Measurements from ENCODE around the gene POLDIP3.

DNA sequence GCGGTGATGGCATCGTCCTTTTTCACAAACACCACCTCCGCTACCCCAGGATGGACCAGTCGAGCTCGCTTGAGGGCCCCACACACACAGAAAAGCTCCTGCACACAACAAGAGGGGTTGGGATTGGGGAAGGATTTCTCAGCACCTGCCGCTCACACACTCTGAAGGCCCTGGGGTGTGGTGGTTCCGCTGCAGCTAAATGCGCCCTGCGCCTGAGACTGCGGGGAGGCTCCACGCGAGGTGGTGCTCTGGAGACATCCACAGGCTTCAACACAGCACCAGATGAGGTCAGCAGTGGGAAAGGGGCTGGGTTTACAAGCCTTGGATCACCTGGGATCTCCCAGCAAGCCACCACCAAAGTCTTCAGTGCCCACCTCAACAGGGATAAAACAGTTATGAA lies 22.7 kb downstream of the POLDIP3 start:
- TF ChIP-seq, protein P1, sequence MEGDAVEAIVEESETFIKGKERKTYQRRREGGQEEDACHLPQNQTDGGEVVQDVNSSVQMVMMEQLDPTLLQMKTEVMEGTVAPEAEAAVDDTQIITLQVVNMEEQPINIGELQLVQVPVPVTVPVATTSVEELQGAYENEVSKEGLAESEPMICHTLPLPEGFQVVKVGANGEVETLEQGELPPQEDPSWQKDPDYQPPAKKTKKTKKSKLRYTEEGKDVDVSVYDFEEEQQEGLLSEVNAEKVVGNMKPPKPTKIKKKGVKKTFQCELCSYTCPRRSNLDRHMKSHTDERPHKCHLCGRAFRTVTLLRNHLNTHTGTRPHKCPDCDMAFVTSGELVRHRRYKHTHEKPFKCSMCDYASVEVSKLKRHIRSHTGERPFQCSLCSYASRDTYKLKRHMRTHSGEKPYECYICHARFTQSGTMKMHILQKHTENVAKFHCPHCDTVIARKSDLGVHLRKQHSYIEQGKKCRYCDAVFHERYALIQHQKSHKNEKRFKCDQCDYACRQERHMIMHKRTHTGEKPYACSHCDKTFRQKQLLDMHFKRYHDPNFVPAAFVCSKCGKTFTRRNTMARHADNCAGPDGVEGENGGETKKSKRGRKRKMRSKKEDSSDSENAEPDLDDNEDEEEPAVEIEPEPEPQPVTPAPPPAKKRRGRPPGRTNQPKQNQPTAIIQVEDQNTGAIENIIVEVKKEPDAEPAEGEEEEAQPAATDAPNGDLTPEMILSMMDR (IDR thresholded peaks at IDR 0.05 in 2 of 3, conservative IDR thresholded peaks at IDR 0.05 in 1 of 3; ENCODE audit: borderline replicate concordance in 1 of 3, insufficient read depth in 1 of 3, low read depth in 2 of 3, low read length in 2 of 3): no peak
- TF ChIP-seq POLR2AphosphoS5 (IDR thresholded peaks at IDR 0.05; ENCODE audit: low read depth, low read length): no peak
- TF ChIP-seq POLR2A (IDR thresholded peaks at IDR 0.05; ENCODE audit: borderline replicate concordance, extremely low read depth, insufficient read depth, insufficient read length): no peak
- TF ChIP-seq, protein P2, sequence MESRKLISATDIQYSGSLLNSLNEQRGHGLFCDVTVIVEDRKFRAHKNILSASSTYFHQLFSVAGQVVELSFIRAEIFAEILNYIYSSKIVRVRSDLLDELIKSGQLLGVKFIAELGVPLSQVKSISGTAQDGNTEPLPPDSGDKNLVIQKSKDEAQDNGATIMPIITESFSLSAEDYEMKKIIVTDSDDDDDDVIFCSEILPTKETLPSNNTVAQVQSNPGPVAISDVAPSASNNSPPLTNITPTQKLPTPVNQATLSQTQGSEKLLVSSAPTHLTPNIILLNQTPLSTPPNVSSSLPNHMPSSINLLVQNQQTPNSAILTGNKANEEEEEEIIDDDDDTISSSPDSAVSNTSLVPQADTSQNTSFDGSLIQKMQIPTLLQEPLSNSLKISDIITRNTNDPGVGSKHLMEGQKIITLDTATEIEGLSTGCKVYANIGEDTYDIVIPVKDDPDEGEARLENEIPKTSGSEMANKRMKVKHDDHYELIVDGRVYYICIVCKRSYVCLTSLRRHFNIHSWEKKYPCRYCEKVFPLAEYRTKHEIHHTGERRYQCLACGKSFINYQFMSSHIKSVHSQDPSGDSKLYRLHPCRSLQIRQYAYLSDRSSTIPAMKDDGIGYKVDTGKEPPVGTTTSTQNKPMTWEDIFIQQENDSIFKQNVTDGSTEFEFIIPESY (IDR thresholded peaks at IDR 0.05; ENCODE audit: extremely low read depth, insufficient replicate concordance, low read length): no peak
- TF ChIP-seq CEBPB (IDR thresholded peaks at IDR 0.05; ENCODE audit: low read depth): no peak
- no peak for TF ChIP-seq SIN3A (IDR thresholded peaks at IDR 0.05; ENCODE audit: low read depth)
- no peak for TF ChIP-seq ZNF274 (IDR thresholded peaks at IDR 0.05; ENCODE audit: low read depth, low read length)
- TF ChIP-seq, protein P3, sequence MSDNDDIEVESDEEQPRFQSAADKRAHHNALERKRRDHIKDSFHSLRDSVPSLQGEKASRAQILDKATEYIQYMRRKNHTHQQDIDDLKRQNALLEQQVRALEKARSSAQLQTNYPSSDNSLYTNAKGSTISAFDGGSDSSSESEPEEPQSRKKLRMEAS (IDR thresholded peaks at IDR 0.05): no peak
- TF ChIP-seq TCF7L2 (IDR thresholded peaks at IDR 0.05; ENCODE audit: borderline replicate concordance, extremely low read depth, insufficient read depth, insufficient read length): no peak
- TF ChIP-seq YY1 (IDR thresholded peaks at IDR 0.05; ENCODE audit: extremely low read depth, insufficient replicate concordance, low read depth, low read length): no peak
- no peak for TF ChIP-seq SRF (IDR thresholded peaks at IDR 0.05; ENCODE audit: low read depth)
- no peak for TF ChIP-seq EZH2 (IDR thresholded peaks at IDR 0.05)
